ENCODE measurements around the gene PVALB.

DNA sequence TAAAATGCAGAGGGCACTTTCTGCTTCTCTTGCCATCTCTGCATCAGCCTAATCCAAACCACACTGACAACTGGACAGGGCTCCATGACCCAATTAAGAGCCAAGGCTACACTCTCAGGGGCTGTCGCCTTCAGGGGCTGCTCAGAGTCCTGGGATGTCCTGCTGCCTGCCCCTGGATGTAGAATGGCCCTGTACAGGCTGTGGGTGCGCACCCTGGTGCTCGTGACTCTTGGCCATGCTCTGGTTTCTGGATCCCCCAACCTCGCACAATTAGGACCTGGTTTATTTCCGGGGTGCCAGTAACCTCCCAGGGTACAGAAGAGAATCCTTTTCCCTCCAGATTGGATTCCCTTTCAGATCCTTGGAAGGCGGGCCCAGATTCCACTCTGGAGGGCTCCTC, 52.2 kb downstream of the PVALB start:
- TF ChIP-seq POLR2AphosphoS5 (IDR thresholded peaks at IDR 0.05; ENCODE audit: low read depth, low read length), result no peak
- TF ChIP-seq, protein P1, sequence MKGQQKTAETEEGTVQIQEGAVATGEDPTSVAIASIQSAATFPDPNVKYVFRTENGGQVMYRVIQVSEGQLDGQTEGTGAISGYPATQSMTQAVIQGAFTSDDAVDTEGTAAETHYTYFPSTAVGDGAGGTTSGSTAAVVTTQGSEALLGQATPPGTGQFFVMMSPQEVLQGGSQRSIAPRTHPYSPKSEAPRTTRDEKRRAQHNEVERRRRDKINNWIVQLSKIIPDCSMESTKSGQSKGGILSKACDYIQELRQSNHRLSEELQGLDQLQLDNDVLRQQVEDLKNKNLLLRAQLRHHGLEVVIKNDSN (IDR thresholded peaks at IDR 0.05; ENCODE audit: borderline replicate concordance, low read depth), result no peak
- TF ChIP-seq, protein P2, sequence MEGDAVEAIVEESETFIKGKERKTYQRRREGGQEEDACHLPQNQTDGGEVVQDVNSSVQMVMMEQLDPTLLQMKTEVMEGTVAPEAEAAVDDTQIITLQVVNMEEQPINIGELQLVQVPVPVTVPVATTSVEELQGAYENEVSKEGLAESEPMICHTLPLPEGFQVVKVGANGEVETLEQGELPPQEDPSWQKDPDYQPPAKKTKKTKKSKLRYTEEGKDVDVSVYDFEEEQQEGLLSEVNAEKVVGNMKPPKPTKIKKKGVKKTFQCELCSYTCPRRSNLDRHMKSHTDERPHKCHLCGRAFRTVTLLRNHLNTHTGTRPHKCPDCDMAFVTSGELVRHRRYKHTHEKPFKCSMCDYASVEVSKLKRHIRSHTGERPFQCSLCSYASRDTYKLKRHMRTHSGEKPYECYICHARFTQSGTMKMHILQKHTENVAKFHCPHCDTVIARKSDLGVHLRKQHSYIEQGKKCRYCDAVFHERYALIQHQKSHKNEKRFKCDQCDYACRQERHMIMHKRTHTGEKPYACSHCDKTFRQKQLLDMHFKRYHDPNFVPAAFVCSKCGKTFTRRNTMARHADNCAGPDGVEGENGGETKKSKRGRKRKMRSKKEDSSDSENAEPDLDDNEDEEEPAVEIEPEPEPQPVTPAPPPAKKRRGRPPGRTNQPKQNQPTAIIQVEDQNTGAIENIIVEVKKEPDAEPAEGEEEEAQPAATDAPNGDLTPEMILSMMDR (IDR thresholded peaks at IDR 0.05), result no peak
- TF ChIP-seq, protein P3, sequence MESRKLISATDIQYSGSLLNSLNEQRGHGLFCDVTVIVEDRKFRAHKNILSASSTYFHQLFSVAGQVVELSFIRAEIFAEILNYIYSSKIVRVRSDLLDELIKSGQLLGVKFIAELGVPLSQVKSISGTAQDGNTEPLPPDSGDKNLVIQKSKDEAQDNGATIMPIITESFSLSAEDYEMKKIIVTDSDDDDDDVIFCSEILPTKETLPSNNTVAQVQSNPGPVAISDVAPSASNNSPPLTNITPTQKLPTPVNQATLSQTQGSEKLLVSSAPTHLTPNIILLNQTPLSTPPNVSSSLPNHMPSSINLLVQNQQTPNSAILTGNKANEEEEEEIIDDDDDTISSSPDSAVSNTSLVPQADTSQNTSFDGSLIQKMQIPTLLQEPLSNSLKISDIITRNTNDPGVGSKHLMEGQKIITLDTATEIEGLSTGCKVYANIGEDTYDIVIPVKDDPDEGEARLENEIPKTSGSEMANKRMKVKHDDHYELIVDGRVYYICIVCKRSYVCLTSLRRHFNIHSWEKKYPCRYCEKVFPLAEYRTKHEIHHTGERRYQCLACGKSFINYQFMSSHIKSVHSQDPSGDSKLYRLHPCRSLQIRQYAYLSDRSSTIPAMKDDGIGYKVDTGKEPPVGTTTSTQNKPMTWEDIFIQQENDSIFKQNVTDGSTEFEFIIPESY (IDR thresholded peaks at IDR 0.05; ENCODE audit: borderline replicate concordance, low read depth), result no peak
- no peak for TF ChIP-seq EP300 (IDR thresholded peaks at IDR 0.05; ENCODE audit: borderline replicate concordance in 1 of 2, low read depth in 1 of 2, low read length in 1 of 2)
- no peak for TF ChIP-seq MEF2A (IDR thresholded peaks at IDR 0.05; ENCODE audit: borderline replicate concordance, low read depth)
- no peak for TF ChIP-seq SMC3 (IDR thresholded peaks at IDR 0.05; ENCODE audit: low read depth, low read length)
- no peak for TF ChIP-seq SIN3A (IDR thresholded peaks at IDR 0.05; ENCODE audit: borderline replicate concordance, low read depth, low read length)
- TF ChIP-seq FOXM1 (IDR thresholded peaks at IDR 0.05; ENCODE audit: low read depth), result no peak
- TF ChIP-seq YY1 (IDR thresholded peaks at IDR 0.05; ENCODE audit: low read depth), result no peak
- no peak for TF ChIP-seq EZH2phosphoT487 (IDR thresholded peaks at IDR 0.05; ENCODE audit: borderline replicate concordance, low read depth)
- no peak for TF ChIP-seq CHD2 (IDR thresholded peaks at IDR 0.05; ENCODE audit: low read length, partially characterized antibody)

Data from SK-N-SH (cell line).